Esophagus (tissue), 2 donors: Measurements from ENCODE around the gene SLC22A23. TPM values are rescaled to one million over a fixed set of nuclear protein-coding genes. Genes with fewer than 3 reads are reported as not detected.

Experiments used
- H3K27ac ChIP-seq, 2 donors: one replicate each; pipeline ENCODE4 v1.5.1; 2013; ENCODE audit warnings: low read depth in 2 of 2, mild to moderate bottlenecking in 2 of 2, inconsistent platforms in 1 of 2, low read length in 1 of 2, moderate library complexity in 1 of 2
- H3K27me3 ChIP-seq, 2 donors: one replicate each; pipeline ENCODE4 v1.6.1; 2013; ENCODE audit warnings: low read length in 2 of 2, control low read depth in 1 of 2, mild to moderate bottlenecking in 1 of 2; ENCODE audit not compliant: insufficient read depth in 2 of 2, control insufficient read depth in 1 of 2
- H3K36me3 ChIP-seq, 2 donors: one replicate each; pipeline ENCODE4 v1.6.1; 2013; ENCODE audit warnings: low read length in 1 of 2; ENCODE audit not compliant: control insufficient read depth in 2 of 2, insufficient read depth in 2 of 2
- H3K4me1 ChIP-seq, 2 donors: one replicate each; pipeline ENCODE4 v1.6.1; 2013; ENCODE audit warnings: low read length in 1 of 2; ENCODE audit not compliant: control insufficient read depth in 2 of 2, insufficient read depth in 2 of 2
- H3K4me3 ChIP-seq, 2 donors: one replicate each; pipeline ENCODE4 v1.5.1; 2013; ENCODE audit warnings: low read length in 2 of 2, mild to moderate bottlenecking in 2 of 2, low read depth in 1 of 2, moderate library complexity in 1 of 2
- H3K9me3 ChIP-seq, 2 donors: one replicate each; pipeline ENCODE4 v1.6.1; 2013; ENCODE audit warnings: mild to moderate bottlenecking in 2 of 2, low read depth in 1 of 2, low read length in 1 of 2, moderate library complexity in 1 of 2; ENCODE audit not compliant: control insufficient read depth in 2 of 2, insufficient read depth in 1 of 2
- WGBS, 2 donors: extraction: QIAGEN DNeasy Blood & Tissue Kit; methylation state at CpG; one replicate each; pipeline ENCODE4 v1.1.7; 2013; 5-methylcytosine and 5-hydroxymethylcytosine counted together
- polyA plus RNA-seq, 2 donors: library from polyadenylated mRNA; stranded (reverse); fragments of 200-250 nt; gene quantifications; one replicate each; pipeline ENCODE4 v1.2.3, GENCODE V29; 2013
- donor health status: healthy with polysubstance abuse.
- donor health status: Bipolar disorder and iron deficiency.

Gene SLC22A23
- polyA plus RNA-seq, 2 donors = 12.5 to 15.4 TPM

- H3K4me1 ChIP-seq = peaks cover 3 to 12% of the 10 kb centered on the region in 2 donors
- 82 to 86% methylated on average over 11 of the region's 11 CpGs for WGBS, 2 donors
- no peak overlapping the region for H3K27ac ChIP-seq
- no peaks in the 10 kb centered on the region for H3K27me3 ChIP-seq
- peaks cover 13 to 50% of the 10 kb centered on the region in 2 donors for H3K36me3 ChIP-seq
- H3K9me3 ChIP-seq = no peaks in the 10 kb centered on the region
- no peak overlapping the region for H3K4me3 ChIP-seq
Measured at GRCh38 chr6:3268680-3269079, 188.2 kb downstream of the SLC22A23 start.

DNA sequence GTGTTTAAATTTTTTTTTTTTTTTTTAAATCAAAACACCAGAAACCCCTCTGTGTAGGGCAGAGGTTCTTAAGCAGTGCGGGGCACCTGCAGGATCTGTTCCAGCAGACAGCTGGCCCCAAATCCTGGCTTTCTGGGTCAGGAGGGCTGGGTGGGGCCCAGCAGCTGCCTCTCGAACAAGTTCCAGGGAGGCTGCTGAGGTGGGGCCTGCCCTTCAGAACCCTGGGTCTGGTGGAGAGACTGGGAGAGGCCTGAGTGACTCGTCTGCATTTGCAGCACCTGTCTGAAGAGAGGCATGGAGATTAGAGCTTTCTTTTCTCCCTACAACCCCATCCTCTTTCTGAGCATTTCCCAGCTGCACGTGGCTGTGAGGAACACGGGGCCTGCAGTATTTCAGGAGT lies 189.7 kb downstream of the SLC22A23 start:
- peaks cover 0 to 15% of the 10 kb centered on the region in 2 donors for H3K4me1 ChIP-seq
- no peak overlapping the region for H3K27ac ChIP-seq
- WGBS, 2 donors = 64 to 73% methylated on average over 5 of the region's 5 CpGs
- H3K36me3 ChIP-seq = peaks cover 8 to 43% of the 10 kb centered on the region in 2 donors
- no peaks in the 10 kb centered on the region for H3K27me3 ChIP-seq
- no peaks in the 10 kb centered on the region for H3K9me3 ChIP-seq
- H3K4me3 ChIP-seq = no peak overlapping the region

DNA sequence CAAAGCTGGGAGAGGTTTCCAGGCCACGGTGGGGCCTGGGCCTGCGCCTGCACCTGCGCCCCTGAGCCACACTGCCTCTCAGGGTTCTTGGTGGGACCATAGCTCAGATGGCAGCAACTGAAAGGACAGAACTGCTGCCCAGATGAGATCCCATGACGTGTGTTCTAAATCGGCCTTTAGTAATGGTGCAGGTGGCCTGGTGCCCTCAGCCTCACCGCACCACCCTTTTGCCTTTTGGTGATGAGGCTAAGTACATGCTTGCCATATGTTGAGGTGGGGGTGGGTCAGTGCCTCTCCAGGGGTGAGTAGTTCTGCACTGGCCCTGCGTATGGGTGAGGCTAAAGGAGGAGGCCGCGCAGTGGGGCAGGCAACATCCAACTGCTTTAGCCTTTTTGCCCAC lies 190.7 kb downstream of the SLC22A23 start:
- H3K27ac ChIP-seq = peak overlapping the region in 1 of 2 donors; percentile 39
- WGBS, 2 donors = 50 to 54% methylated on average over 9 of the region's 9 CpGs
- peaks cover 3 to 16% of the 10 kb centered on the region in 2 donors for H3K4me1 ChIP-seq
- no peak overlapping the region for H3K4me3 ChIP-seq
- peaks cover under 1 to 34% of the 10 kb centered on the region in 2 donors for H3K36me3 ChIP-seq
- H3K9me3 ChIP-seq = no peaks in the 10 kb centered on the region
- H3K27me3 ChIP-seq = no peaks in the 10 kb centered on the region

DNA sequence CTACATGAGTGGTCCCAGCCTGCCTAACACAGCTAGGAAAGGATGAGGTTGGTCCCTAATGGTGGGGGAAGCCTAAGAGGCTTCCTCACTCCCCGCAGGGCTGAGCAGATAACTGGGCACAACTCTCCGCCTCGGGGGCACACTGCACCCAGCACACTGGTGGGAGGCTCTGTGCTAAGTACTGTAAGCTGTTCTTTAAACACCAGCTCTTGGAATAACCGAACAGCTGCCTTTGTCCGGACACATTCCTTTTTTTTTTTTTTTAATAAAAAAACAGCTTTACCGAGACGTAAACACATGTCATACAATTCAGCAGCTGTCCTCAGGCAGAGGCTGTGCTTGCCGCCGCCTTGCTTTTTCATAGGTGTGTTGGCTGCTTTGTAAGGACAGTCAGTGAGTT lies 191.2 kb downstream of the SLC22A23 start:
- H3K36me3 ChIP-seq = peaks cover 0 to 29% of the 10 kb centered on the region in 2 donors
- 38 to 50% methylated on average over 9 of the region's 9 CpGs for whole genome bisulfite sequencing, 2 donors

DNA sequence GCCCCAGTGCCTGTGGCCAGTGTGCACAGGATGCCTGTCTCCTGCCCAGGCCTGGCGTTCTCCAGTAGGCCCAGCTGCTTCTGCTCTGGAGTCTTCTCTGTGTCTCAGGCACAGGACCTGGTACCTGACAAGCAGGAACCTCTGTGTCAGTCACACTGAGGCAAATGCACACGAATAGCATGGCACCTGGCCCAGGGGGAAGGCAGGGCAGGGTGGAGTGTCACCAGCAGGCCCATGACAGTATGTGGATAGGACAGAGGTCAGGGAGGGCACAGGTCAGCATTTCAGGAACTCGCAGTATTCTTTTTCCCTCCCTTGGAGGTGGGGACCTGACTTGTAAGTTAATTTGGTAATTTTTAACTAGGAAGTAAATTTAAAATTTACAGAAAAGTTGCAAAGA lies 192.5 kb downstream of the SLC22A23 start:
- Histone ChIP-seq H3K9me3 (no peaks in the 10 kb centered on the region), H3K36me3 (peaks cover 0 to 20% of the 10 kb centered on the region in 2 donors), H3K4me1 (peaks cover 8 to 20% of the 10 kb centered on the region in 2 donors), H3K4me3 (no peak overlapping the region), H3K27ac (peak overlapping the region in 1 of 2 donors; percentile 82), H3K27me3 (no peaks in the 10 kb centered on the region)
- 73 to 74% methylated on average over 3 of the region's 3 CpGs for WGBS, 2 donors

More for the DNA sequence above, 191.2 kb downstream of the SLC22A23 start:
- Histone ChIP-seq H3K27me3 (no peaks in the 10 kb centered on the region), H3K9me3 (no peaks in the 10 kb centered on the region), H3K27ac (peak overlapping the region in 1 of 2 donors; percentile 45), H3K4me1 (peaks cover 7 to 20% of the 10 kb centered on the region in 2 donors), H3K4me3 (no peak overlapping the region)

DNA sequence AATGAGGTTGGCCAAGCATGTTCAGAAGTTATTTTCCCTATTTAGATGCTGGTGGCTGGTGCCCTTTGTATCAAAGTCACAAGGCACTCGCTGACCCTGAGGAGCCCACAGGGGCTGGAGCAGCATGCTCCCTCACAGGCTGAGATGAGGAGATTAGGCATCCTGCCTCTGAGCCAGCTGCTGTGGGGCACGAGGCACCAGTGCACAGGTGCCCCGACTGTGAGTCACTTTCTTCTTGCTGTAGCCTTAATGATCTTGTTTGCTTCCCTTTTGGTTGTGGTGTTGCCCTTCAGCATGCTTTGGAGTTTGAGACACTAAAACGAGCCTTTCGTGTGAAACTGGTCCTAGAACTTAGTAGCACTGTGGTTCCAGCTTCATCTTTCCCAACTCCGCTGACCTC lies 193.8 kb downstream of the SLC22A23 start:
- H3K4me1 ChIP-seq = peaks cover 8 to 20% of the 10 kb centered on the region in 2 donors
- H3K4me3 ChIP-seq = no peak overlapping the region
- H3K36me3 ChIP-seq = peaks cover 0 to 14% of the 10 kb centered on the region in 2 donors
- no peaks in the 10 kb centered on the region for H3K9me3 ChIP-seq
- peak overlapping the region in 1 of 2 donors; percentile 82 for H3K27ac ChIP-seq
- WGBS, 2 donors = 69 to 72% methylated on average over 6 of the region's 6 CpGs
- no peaks in the 10 kb centered on the region for H3K27me3 ChIP-seq

GRCh38 chr6:3261921-3262320 lies 194.9 kb downstream of the SLC22A23 start:
- Histone ChIP-seq H3K27me3 (no peaks in the 10 kb centered on the region), H3K27ac (no peak overlapping the region), H3K36me3 (peaks cover 0 to 14% of the 10 kb centered on the region in 2 donors), H3K4me1 (peaks cover 8 to 20% of the 10 kb centered on the region in 2 donors), H3K4me3 (no peak overlapping the region), H3K9me3 (no peaks in the 10 kb centered on the region)
- 58 to 64% methylated on average over 8 of the region's 8 CpGs for WGBS, 2 donors

- peaks cover 8 to 20% of the 10 kb centered on the region in 2 donors for H3K4me1 ChIP-seq
- H3K27ac ChIP-seq = peak overlapping the region in 1 of 2 donors; percentile 54
- no peak overlapping the region for H3K4me3 ChIP-seq
Measured at GRCh38 chr6:3261518-3261820, 195.4 kb downstream of the SLC22A23 start.

DNA sequence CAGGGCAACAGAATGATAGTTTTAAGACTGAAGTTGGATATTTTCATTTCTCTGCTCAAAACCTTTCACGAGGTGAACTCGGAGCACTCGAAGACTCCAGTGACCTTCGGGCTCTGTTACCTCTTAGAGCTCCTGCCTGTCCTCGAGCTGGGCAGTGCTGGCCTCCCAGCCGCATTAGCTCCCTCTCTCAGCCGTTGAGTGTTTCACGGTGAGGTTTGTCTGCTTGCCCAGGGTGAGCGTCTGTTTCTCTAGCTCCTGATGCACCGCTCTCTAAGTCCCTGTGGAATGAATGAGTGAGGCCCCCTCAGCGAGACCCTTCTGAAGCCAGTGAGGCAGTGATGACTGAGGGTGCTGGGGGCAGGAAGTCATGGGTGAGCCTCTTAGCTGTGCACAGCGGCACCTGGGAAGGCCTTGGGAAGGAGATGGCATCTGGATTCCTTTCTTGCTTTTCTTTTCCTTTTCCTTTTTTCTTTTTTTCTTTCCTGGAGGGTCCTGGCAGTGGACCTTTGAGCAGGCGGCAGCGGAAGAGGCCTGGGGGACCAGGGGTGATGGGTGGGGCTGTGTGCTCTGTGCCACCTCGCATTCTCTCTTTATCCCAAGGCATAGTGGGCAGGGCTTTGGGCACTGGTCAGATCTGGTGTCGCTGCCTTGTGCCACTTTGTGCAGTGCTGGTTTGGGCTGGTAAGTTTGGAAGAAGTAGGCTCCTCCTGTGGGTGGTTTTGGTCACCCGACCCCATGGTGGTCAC lies 195.9 kb downstream of the SLC22A23 start:
- Histone ChIP-seq H3K4me3 (no peak overlapping the region), H3K27ac (peak overlapping the region in 1 of 2 donors; percentile 54), H3K4me1 (peaks cover 8 to 19% of the 10 kb centered on the region in 2 donors), H3K36me3 (peaks cover 0 to 14% of the 10 kb centered on the region in 2 donors), H3K27me3 (no peaks in the 10 kb centered on the region), H3K9me3 (no peaks in the 10 kb centered on the region)
- WGBS, 2 donors = 57 to 69% methylated on average over 17 of the region's 17 CpGs

More at GRCh38 chr6:3261518-3261820, 195.4 kb downstream of the SLC22A23 start:
- Histone ChIP-seq H3K27me3 (no peaks in the 10 kb centered on the region), H3K9me3 (no peaks in the 10 kb centered on the region), H3K36me3 (peaks cover 0 to 14% of the 10 kb centered on the region in 2 donors)
- 55 to 70% methylated on average over 6 of the region's 6 CpGs for WGBS, 2 donors

GRCh38 chr6:3260296-3260695 lies 196.6 kb downstream of the SLC22A23 start:
- WGBS, 2 donors = 69 to 73% methylated on average over 14 of the region's 14 CpGs
- Histone ChIP-seq H3K4me1 (peaks cover 8 to 15% of the 10 kb centered on the region in 2 donors), H3K36me3 (peaks cover 0 to 13% of the 10 kb centered on the region in 2 donors), H3K9me3 (no peaks in the 10 kb centered on the region), H3K27me3 (no peaks in the 10 kb centered on the region), H3K4me3 (no peak overlapping the region), H3K27ac (peak overlapping the region in 1 of 2 donors; percentile 6)
